Measurements from ENCODE around the gene HSDL1. TPM values are rescaled to one million over a fixed set of nuclear protein-coding genes. Genes with fewer than 3 reads are reported as not detected.

Gene HSDL1
- polyA plus RNA-seq, 2 of the 4 experiments (the other 2 are of a cell fraction): 17.9 to 24.9 TPM

DNA sequence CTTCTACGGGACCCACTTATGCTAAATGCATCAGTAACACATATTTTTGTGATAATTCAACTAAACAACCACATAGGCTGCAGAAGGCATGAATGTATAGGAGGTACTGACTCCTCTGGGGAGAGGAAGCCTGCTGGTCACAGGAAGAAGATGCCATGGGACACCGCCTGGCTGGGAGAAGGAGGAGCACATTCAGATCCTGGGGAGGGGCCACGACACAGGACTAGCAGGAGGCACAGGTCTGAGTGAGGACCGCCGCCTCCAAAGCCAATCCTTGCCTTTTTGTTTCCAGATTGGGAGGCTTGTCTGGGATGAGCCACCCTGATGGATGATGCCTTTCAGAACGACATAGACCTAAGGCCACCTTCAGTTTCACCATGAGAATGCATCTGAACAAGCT is 62.9 kb downstream of the HSDL1 start:
- TF ChIP-seq ZC3H11A (IDR thresholded peaks at IDR 0.05) (no peak), CEBPB (IDR thresholded peaks at IDR 0.05) (no peak), EHMT2 (IDR thresholded peaks at IDR 0.05; ENCODE audit: low read depth) (no peak)
- Histone ChIP-seq H3K9me3 (no peaks in the 10 kb centered on the region), H3K4me2 (no peak overlapping the region), H3K4me1 (no peaks in the 10 kb centered on the region), H3K27ac (no peak overlapping the region), H3K4me3 (no peak overlapping the region)
- whole genome bisulfite sequencing (ENCODE audit: missing lambda C conversion rate): 91% methylated on average over 6 of the region's 6 CpGs
- ATAC-seq (peak in 1 of 2 experiments; percentile 44; a peak in 3 of 6 replicates), DNase-seq (ENCODE audit: low read depth in 1 of 2, low spot score in 1 of 2) (no peak), FAIRE-seq (no peak)
- CTCF ChIA-PET: interaction anchor here (1.1 to 5.5 kb wide), 7 partner anchors 11 to 402 kb away, joined by 3 to 48 read pairs (median 4); partner anchors contain the start of genes MBTPS1, OSGIN1 and TAF1C
- POLR2A ChIA-PET: interaction anchor here (0.6 kb wide), 1 partner anchor 74 kb away, joined by 3 read pairs; no protein-coding TSS in a partner anchor

DNA sequence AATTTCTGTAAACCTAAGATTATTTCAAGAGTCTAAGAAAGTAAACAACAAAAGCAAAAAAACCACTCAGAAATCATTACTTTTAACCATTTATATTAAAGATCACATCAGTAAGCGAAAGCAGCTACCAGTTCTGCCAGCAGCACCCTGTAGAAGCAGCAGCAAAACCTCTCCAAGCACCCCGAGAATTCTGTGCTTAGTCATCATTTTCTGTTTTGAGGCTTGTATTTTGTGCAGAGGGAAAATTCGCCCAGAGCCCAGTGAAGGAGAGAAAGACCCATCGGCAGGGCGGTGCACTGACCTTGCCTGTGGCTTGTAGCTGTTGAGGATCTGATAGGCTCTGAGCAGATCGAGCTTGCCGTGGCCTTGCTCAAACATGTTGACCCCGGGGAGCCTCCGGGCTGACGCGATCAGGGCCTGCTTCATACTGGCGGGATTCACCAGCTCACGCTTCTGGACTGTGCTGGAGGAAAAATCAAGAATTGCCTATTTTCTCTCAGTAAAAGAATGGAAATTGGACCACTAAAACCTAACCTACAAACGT is 63.5 kb downstream of the HSDL1 start:
- ATAC-seq (no peak), FAIRE-seq (no peak), DNase-seq (ENCODE audit: low read depth in 1 of 2, low spot score in 1 of 2) (no peak)
- CTCF ChIA-PET: interaction anchor here (0.6 to 5.5 kb wide), 7 partner anchors 11 to 403 kb away, joined by 3 to 48 read pairs (median 4); partner anchors contain the start of gene TAF1C
- Histone ChIP-seq H3K4me3 (no peak overlapping the region), H3K27ac (no peak overlapping the region), H3K9me3 (no peaks in the 10 kb centered on the region), H3K4me2 (no peak overlapping the region), H3K4me1 (no peaks in the 10 kb centered on the region)
- POLR2A ChIA-PET: interaction anchor here (0.6 kb wide), 1 partner anchor 75 kb away, joined by 3 read pairs; no protein-coding TSS in a partner anchor
- WGBS (ENCODE audit: missing lambda C conversion rate): 86% methylated on average over 14 of the region's 14 CpGs
- TF ChIP-seq, protein P1, sequence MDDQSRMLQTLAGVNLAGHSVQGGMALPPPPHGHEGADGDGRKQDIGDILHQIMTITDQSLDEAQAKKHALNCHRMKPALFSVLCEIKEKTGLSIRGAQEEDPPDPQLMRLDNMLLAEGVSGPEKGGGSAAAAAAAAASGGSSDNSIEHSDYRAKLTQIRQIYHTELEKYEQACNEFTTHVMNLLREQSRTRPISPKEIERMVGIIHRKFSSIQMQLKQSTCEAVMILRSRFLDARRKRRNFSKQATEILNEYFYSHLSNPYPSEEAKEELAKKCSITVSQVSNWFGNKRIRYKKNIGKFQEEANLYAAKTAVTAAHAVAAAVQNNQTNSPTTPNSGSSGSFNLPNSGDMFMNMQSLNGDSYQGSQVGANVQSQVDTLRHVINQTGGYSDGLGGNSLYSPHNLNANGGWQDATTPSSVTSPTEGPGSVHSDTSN (IDR thresholded peaks at IDR 0.05): no peak
- TF ChIP-seq NR3C1 (IDR thresholded peaks at IDR 0.05) (no peak), MYC (IDR thresholded peaks at IDR 0.05; ENCODE audit: borderline replicate concordance, low read length) (no peak), MAFK (IDR thresholded peaks at IDR 0.05; ENCODE audit: partially characterized antibody) (peak; percentile 85), NFE2L2 (conservative IDR thresholded peaks at IDR 0.05; ENCODE audit: low read length) (no peak), EHMT2 (IDR thresholded peaks at IDR 0.05; ENCODE audit: low read depth) (no peak)
- TF ChIP-seq, protein P2, sequence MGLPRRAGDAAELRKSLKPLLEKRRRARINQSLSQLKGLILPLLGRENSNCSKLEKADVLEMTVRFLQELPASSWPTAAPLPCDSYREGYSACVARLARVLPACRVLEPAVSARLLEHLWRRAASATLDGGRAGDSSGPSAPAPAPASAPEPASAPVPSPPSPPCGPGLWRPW (IDR thresholded peaks at IDR 0.05): no peak

DNA sequence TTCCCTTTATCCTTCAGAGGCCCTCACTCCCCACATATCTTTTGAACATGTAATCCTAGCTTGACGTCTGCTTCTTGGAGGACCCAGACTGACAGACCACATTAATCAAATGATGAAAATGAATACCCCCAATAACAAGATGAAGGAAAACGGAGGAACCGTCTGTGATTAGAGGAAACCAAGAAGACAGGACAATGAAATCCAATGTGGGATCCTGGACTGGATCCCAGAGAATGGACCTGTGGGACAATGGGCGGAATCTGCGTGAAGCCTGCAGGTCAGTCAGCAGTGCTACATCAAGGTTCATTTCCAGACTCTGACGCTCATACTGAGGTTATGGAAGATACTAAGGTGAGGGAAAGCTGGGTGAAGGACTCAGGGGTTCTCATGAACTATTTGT is 64.2 kb downstream of the HSDL1 start:
- DNase-seq (ENCODE audit: low read depth in 1 of 2, low spot score in 1 of 2) (no peak), FAIRE-seq (no peak), ATAC-seq (no peak)
- no peaks in the 10 kb centered on the region for H3K9me3 ChIP-seq
- POLR2A ChIA-PET: no interaction called here
- CTCF ChIA-PET: interaction anchor here (0.6 to 5.5 kb wide), 6 partner anchors 8 to 404 kb away, joined by 3 to 48 read pairs (median 6); partner anchors contain the start of gene TAF1C
- 93% methylated on average over 6 of the region's 6 CpGs for WGBS (ENCODE audit: missing lambda C conversion rate)
- H3K4me3 ChIP-seq: no peak overlapping the region
- H3K4me2 ChIP-seq: no peak overlapping the region
- H3K27ac ChIP-seq: no peak overlapping the region
- TF ChIP-seq HOXB5 (CRISPR knock-in tag; IDR thresholded peaks at IDR 0.05): no peak
- TF ChIP-seq, protein P3, sequence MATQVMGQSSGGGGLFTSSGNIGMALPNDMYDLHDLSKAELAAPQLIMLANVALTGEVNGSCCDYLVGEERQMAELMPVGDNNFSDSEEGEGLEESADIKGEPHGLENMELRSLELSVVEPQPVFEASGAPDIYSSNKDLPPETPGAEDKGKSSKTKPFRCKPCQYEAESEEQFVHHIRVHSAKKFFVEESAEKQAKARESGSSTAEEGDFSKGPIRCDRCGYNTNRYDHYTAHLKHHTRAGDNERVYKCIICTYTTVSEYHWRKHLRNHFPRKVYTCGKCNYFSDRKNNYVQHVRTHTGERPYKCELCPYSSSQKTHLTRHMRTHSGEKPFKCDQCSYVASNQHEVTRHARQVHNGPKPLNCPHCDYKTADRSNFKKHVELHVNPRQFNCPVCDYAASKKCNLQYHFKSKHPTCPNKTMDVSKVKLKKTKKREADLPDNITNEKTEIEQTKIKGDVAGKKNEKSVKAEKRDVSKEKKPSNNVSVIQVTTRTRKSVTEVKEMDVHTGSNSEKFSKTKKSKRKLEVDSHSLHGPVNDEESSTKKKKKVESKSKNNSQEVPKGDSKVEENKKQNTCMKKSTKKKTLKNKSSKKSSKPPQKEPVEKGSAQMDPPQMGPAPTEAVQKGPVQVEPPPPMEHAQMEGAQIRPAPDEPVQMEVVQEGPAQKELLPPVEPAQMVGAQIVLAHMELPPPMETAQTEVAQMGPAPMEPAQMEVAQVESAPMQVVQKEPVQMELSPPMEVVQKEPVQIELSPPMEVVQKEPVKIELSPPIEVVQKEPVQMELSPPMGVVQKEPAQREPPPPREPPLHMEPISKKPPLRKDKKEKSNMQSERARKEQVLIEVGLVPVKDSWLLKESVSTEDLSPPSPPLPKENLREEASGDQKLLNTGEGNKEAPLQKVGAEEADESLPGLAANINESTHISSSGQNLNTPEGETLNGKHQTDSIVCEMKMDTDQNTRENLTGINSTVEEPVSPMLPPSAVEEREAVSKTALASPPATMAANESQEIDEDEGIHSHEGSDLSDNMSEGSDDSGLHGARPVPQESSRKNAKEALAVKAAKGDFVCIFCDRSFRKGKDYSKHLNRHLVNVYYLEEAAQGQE (IDR thresholded peaks at IDR 0.05): no peak
- no peak for TF ChIP-seq JUNB (IDR thresholded peaks at IDR 0.05)
- TF ChIP-seq, protein P4, sequence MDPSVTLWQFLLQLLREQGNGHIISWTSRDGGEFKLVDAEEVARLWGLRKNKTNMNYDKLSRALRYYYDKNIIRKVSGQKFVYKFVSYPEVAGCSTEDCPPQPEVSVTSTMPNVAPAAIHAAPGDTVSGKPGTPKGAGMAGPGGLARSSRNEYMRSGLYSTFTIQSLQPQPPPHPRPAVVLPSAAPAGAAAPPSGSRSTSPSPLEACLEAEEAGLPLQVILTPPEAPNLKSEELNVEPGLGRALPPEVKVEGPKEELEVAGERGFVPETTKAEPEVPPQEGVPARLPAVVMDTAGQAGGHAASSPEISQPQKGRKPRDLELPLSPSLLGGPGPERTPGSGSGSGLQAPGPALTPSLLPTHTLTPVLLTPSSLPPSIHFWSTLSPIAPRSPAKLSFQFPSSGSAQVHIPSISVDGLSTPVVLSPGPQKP (IDR thresholded peaks at IDR 0.05; ENCODE audit: low read depth, low read length): no peak
- no peak for TF ChIP-seq EHMT2 (IDR thresholded peaks at IDR 0.05; ENCODE audit: low read depth)
- no peak for TF ChIP-seq ZSCAN20 (CRISPR knock-in tag; IDR thresholded peaks at IDR 0.05)
- TF ChIP-seq, protein P5, sequence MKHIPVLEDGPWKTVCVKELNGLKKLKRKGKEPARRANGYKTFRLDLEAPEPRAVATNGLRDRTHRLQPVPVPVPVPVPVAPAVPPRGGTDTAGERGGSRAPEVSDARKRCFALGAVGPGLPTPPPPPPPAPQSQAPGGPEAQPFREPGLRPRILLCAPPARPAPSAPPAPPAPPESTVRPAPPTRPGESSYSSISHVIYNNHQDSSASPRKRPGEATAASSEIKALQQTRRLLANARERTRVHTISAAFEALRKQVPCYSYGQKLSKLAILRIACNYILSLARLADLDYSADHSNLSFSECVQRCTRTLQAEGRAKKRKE (CRISPR knock-in tag; IDR thresholded peaks at IDR 0.05; ENCODE audit: low read depth): no peak
- TF ChIP-seq FOSB (CRISPR knock-in tag; IDR thresholded peaks at IDR 0.05): no peak
- TF ChIP-seq, protein P6, sequence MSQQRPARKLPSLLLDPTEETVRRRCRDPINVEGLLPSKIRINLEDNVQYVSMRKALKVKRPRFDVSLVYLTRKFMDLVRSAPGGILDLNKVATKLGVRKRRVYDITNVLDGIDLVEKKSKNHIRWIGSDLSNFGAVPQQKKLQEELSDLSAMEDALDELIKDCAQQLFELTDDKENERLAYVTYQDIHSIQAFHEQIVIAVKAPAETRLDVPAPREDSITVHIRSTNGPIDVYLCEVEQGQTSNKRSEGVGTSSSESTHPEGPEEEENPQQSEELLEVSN (IDR thresholded peaks at IDR 0.05; ENCODE audit: borderline replicate concordance, low read depth): no peak
- no peak for TF ChIP-seq CBX2 (IDR thresholded peaks at IDR 0.05; ENCODE audit: borderline replicate concordance, low read depth)
- TF ChIP-seq HOXB13 (CRISPR knock-in tag; IDR thresholded peaks at IDR 0.05; ENCODE audit: low read depth): no peak
- no peak for TF ChIP-seq RAD21 (conservative IDR thresholded peaks at IDR 0.05 in 1 of 2, IDR thresholded peaks at IDR 0.05 in 1 of 2)
- TF ChIP-seq MAFK (IDR thresholded peaks at IDR 0.05; ENCODE audit: partially characterized antibody): no peak
- TF ChIP-seq CHD4 (IDR thresholded peaks at IDR 0.05; ENCODE audit: borderline replicate concordance): no peak
- no peak for TF ChIP-seq KDM5A (IDR thresholded peaks at IDR 0.05)
- TF ChIP-seq PHF8 (IDR thresholded peaks at IDR 0.05; ENCODE audit: borderline replicate concordance, low read depth): no peak
- TF ChIP-seq ZC3H11A (IDR thresholded peaks at IDR 0.05): no peak
- TF ChIP-seq JUN (IDR thresholded peaks at IDR 0.05): no peak
- no peak for TF ChIP-seq MAZ (IDR thresholded peaks at IDR 0.05; ENCODE audit: borderline replicate concordance, low read depth, low read length)
- no peaks in the 10 kb centered on the region for H3K4me1 ChIP-seq
